SK-N-SH (cell line): ENCODE data around the gene C14orf132. TPM values are rescaled to one million over a fixed set of nuclear protein-coding genes. Genes with fewer than 3 reads are reported as not detected.

Source experiments
- CTCF ChIA-PET: fragments of 300-600, 350-600 bp; formaldehyde crosslinking; extraction: SDS; loops from one replicate; lab custom pipeline; 2021; lab: Yijun Ruan, JAX
- POLR2A ChIA-PET: fragments of 350-600 bp; sonication (Branson Sonifier 250); formaldehyde crosslinking; extraction: SDS; loops from one replicate; lab custom pipeline; 2020; ENCODE audit warnings: antibody characterized with exemption, inconsistent platforms; lab: Yijun Ruan, JAX
- DNase-seq: peaks from one replicate; pipeline ENCODE4 v3.0.0; 2012
- H2AFZ ChIP-seq: fragments of 200-600 bp; sonication (generic); 2 replicates; pipeline ENCODE4 v1.8.1; 2016; ENCODE audit warnings: antibody characterized with exemption, mild to moderate bottlenecking, low read depth
- H3F3A ChIP-seq: fragments of 200-600 bp; sonication (generic); replicated peaks from 2 replicates; pipeline ENCODE3; 2016; ENCODE audit warnings: antibody characterized with exemption, mild to moderate bottlenecking; ENCODE audit not compliant: insufficient read depth
- H3K27ac ChIP-seq, 2 experiments: fragments of 200-500 bp in 1 of 2; fragments of 200-600 bp in 1 of 2; sonication (Bioruptor generic) in 1 of 2; sonication (generic), shearing (Covaris generic) in 1 of 2; 2 replicates each; pipeline versions ENCODE4 v1.5.1 to v1.6.1; 2014 to 2016; ENCODE audit warnings: low read depth in 2 of 2, inconsistent platforms in 1 of 2, low read length in 1 of 2, mild to moderate bottlenecking in 1 of 2, mixed read lengths in 1 of 2
- H3K27me3 ChIP-seq: fragments of 200-600 bp; sonication (generic), shearing (Covaris generic); 2 replicates; pipeline ENCODE4 v1.6.1; 2016; ENCODE audit warnings: mixed run types; ENCODE audit not compliant: insufficient read depth
- H3K36me3 ChIP-seq, 2 experiments: fragments of 200-500 bp in 1 of 2; fragments of 200-600 bp in 1 of 2; sonication (Bioruptor generic) in 1 of 2; sonication (generic) in 1 of 2; replicated peaks in 1 of 2; 2 replicates each; pipeline versions ENCODE3 to v1.5.1; 2014 to 2016; ENCODE audit warnings: low read length in 1 of 2, mild to moderate bottlenecking in 1 of 2; ENCODE audit not compliant: insufficient read depth in 2 of 2, control insufficient read depth in 1 of 2
- H3K4me1 ChIP-seq, 2 experiments: fragments of 200-500 bp in 1 of 2; fragments of 200-600 bp in 1 of 2; sonication (Bioruptor generic) in 1 of 2; sonication (generic), shearing (Covaris generic) in 1 of 2; 2 replicates each; pipeline versions ENCODE4 v1.5.1 to v1.6.1; 2014 to 2016; ENCODE audit warnings: low read depth in 1 of 2, low read length in 1 of 2, mixed run types in 1 of 2; ENCODE audit not compliant: insufficient read depth in 2 of 2, control insufficient read depth in 1 of 2
- H3K4me2 ChIP-seq: fragments of 200-600 bp; sonication (generic), shearing (Covaris generic); 2 replicates; pipeline ENCODE4 v1.6.1; 2017; ENCODE audit warnings: mixed run types
- H3K4me3 ChIP-seq, 2 experiments: fragments of 200-500 bp in 1 of 2; fragments of 200-600 bp in 1 of 2; sonication (Bioruptor generic) in 1 of 2; sonication (generic), shearing (Covaris generic) in 1 of 2; 2 replicates each; pipeline versions ENCODE4 v1.5.1 to v1.8.1; 2014 to 2016; ENCODE audit warnings: low read depth in 2 of 2, inconsistent platforms in 1 of 2, low read length in 1 of 2, mild to moderate bottlenecking in 1 of 2, mixed read lengths in 1 of 2, moderate library complexity in 1 of 2
- H3K79me2 ChIP-seq: fragments of 200-600 bp; sonication (generic); 2 replicates; pipeline ENCODE4 v1.8.1; 2017; ENCODE audit warnings: mild to moderate bottlenecking; ENCODE audit not compliant: insufficient read depth
- H3K9ac ChIP-seq: fragments of 200-600 bp; sonication (generic); 2 replicates; pipeline ENCODE4 v1.6.1; 2017; ENCODE audit warnings: mixed run types
- H3K9me2 ChIP-seq: fragments of 200-600 bp; sonication (generic); 2 replicates; pipeline ENCODE4 v1.6.1; 2017; ENCODE audit warnings: mixed run types
- H3K9me3 ChIP-seq: fragments of 200-600 bp; sonication (generic); 2 replicates; pipeline ENCODE4 v1.6.1; 2017; ENCODE audit warnings: mixed run types, mild to moderate bottlenecking, moderate library complexity
- H4K20me1 ChIP-seq: fragments of 200-600 bp; sonication (generic); 2 replicates; pipeline ENCODE4 v1.6.1; 2017; ENCODE audit warnings: mild to moderate bottlenecking, mixed run types; ENCODE audit not compliant: insufficient read depth
- EP300 ChIP-seq, 2 experiments: IDR thresholded peaks; 2 replicates each; pipeline versions ENCODE4 v1.4.0 to v1.6.1; 2012; ENCODE audit warnings: borderline replicate concordance in 1 of 2, low read depth in 1 of 2, low read length in 1 of 2
- FOXJ3 ChIP-seq: sonication (generic); formaldehyde crosslinking; IDR thresholded peaks from 2 replicates; pipeline ENCODE4 v1.5.1; 2020; ENCODE audit warnings: mild to moderate bottlenecking, missing genetic modification reagents
- GABPA ChIP-seq: IDR thresholded peaks from 2 replicates; pipeline ENCODE4 v1.4.0; 2012; ENCODE audit warnings: low read depth, mild to moderate bottlenecking
- GATA2 ChIP-seq: sonication (generic); formaldehyde crosslinking; IDR thresholded peaks from 2 replicates; pipeline ENCODE4 v1.5.0; 2020; ENCODE audit warnings: mild to moderate bottlenecking, missing genetic modification reagents
- JUND ChIP-seq: IDR thresholded peaks from 2 replicates; pipeline ENCODE4 v1.4.0; 2012
- RCOR1 ChIP-seq: fragments of 150-350 bp; IDR thresholded peaks from 2 replicates; pipeline ENCODE4 v1.6.1; 2017; ENCODE audit warnings: antibody characterized with exemption, low read length
- YY1 ChIP-seq: IDR thresholded peaks from 2 replicates; pipeline ENCODE4 v1.4.0; 2012; ENCODE audit warnings: low read depth, mild to moderate bottlenecking
- WGBS: methylation state at CpG from one replicate; pipeline ENCODE4 v1.1.6; 2017; ENCODE audit warnings: low lambda C conversion rate; 5-methylcytosine and 5-hydroxymethylcytosine counted together
- polyA plus RNA-seq, 3 experiments: library from polyadenylated mRNA; depleted of rRNA; stranded (reverse); fragments of >200 nt; gene quantifications; 2 replicates each; pipeline ENCODE4 v1.2.3, GENCODE V29; 2012
- TF ChIP-seq, protein P1 (sequence below): IDR thresholded peaks from 2 replicates; pipeline ENCODE4 v1.4.0; 2012; ENCODE audit warnings: low read depth, borderline replicate concordance

Gene C14orf132
- polyA plus RNA-seq, 1 of the 3 experiments (the other 2 are of a cell fraction): 5.5 TPM

DNA sequence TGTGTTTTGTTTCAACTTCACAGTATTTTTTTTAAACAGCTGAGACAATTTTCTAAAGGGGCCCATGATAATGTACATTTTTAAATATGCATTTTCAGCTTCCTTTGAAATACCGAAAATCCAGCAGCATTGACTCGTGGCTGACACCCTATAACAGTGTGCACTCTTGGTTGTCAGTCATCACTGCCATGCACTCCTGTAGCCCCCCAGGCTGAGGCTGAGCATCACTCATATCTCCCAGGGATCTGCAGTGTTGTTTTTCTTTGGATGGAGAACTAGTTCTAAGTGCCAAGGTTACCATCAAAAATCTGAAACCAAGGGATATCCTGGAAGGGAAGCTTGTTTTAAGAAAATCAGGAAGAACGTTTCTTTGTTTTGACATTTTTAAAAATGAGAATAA is 81.2 kb downstream of the C14orf132 start:
- Histone ChIP-seq H3K9me3 (no peaks in the 10 kb centered on the region), H3K9ac (no peak overlapping the region), H3K4me1 (peaks cover 11 to 46% of the 10 kb centered on the region in 2 experiments; a peak in 3 of 4 replicates), H3F3A (no peaks in the 10 kb centered on the region), H3K27ac (peak overlapping the region in 1 of 2 experiments; percentile 70; a peak in 3 of 4 replicates), H3K4me3 (no peak overlapping the region), H3K9me2 (no peaks in the 10 kb centered on the region), H3K27me3 (no peaks in the 10 kb centered on the region), H3K4me2 (0 out of 2 replicates have a peak overlapping the region, but pooled peaks have one; percentile 33), H3K79me2 (no peaks in the 10 kb centered on the region), H2AFZ (peak overlapping the region; percentile 49; the same call in 1 of the 2 replicates), H3K36me3 (no peaks in the 10 kb centered on the region), H4K20me1 (no peaks in the 10 kb centered on the region)
- ChIA-PET POLR2A (interaction anchor here (0.9 to 2.2 kb wide), 4 partner anchors 17 to 88 kb away, joined by 3 to 7 read pairs (median 3); no protein-coding TSS in a partner anchor), CTCF (interaction anchor here (1.0 to 37.1 kb wide), 9 partner anchors 9 to 560 kb away, joined by 3 to 920 read pairs (median 5); no protein-coding TSS in a partner anchor)
- TF ChIP-seq FOXJ3 (CRISPR knock-in tag) (no peak), GATA2 (CRISPR knock-in tag) (0 out of 2 replicates have a peak, but pooled peaks have one; percentile 22)
- peak; percentile 33 for DNase-seq
- 65% methylated on average over 3 of the region's 3 CpGs for WGBS

DNA sequence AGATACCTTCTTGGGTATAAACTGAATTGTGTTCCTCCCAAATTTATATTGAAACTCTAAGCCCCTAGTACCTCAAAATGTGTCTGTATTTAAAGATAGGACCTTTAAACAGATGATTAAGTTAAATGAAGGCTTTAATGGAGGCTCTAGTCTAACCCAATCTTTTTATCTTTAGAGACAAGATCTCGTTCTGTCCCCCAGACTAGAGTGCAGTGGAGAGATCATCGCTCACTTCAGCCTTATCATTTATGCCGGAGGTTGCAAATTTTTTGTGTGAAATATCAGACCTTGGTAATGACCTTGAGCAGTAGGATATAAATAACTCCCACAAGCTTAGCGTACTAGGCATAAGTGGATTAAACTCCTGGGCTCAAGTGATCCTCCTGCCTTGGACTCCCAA is 81.8 kb downstream of the C14orf132 start:
- Histone ChIP-seq H3F3A (no peaks in the 10 kb centered on the region), H2AFZ (0 out of 2 replicates have a peak overlapping the region, but pooled peaks have one; percentile 18), H3K9me2 (no peaks in the 10 kb centered on the region), H3K9me3 (no peaks in the 10 kb centered on the region), H3K36me3 (no peaks in the 10 kb centered on the region), H3K27ac (peak overlapping the region in 1 of 2 experiments; percentile 70; a peak in 2 of 4 replicates), H3K79me2 (no peaks in the 10 kb centered on the region), H3K4me1 (peaks cover 11 to 49% of the 10 kb centered on the region in 2 experiments; a peak in 3 of 4 replicates), H3K27me3 (no peaks in the 10 kb centered on the region), H4K20me1 (no peaks in the 10 kb centered on the region), H3K4me3 (no peak overlapping the region), H3K4me2 (0 out of 2 replicates have a peak overlapping the region, but pooled peaks have one; percentile 33), H3K9ac (no peak overlapping the region)
- DNase-seq: no peak
- peak; percentile 57; the same call in 1 of the 2 replicates for TF ChIP-seq RCOR1
- TF ChIP-seq GATA2 (CRISPR knock-in tag): peak; percentile 69
- TF ChIP-seq YY1: no peak
- TF ChIP-seq EP300 (IDR thresholded peaks at IDR 0.05; ENCODE audit: borderline replicate concordance in 1 of 2, low read depth in 1 of 2, low read length in 1 of 2): peak in 1 of 2 experiments; percentile 71; a peak in 2 of 4 replicates
- TF ChIP-seq GABPA: no peak
- ChIA-PET POLR2A (interaction anchor here (1.1 kb wide), 1 partner anchor 89 kb away, joined by 3 read pairs; no protein-coding TSS in a partner anchor), CTCF (interaction anchor here (1.3 to 37.1 kb wide), 6 partner anchors 20 to 158 kb away, joined by 4 to 920 read pairs (median 5); no protein-coding TSS in a partner anchor)
- 75% methylated on average over 4 of the region's 4 CpGs for WGBS

DNA sequence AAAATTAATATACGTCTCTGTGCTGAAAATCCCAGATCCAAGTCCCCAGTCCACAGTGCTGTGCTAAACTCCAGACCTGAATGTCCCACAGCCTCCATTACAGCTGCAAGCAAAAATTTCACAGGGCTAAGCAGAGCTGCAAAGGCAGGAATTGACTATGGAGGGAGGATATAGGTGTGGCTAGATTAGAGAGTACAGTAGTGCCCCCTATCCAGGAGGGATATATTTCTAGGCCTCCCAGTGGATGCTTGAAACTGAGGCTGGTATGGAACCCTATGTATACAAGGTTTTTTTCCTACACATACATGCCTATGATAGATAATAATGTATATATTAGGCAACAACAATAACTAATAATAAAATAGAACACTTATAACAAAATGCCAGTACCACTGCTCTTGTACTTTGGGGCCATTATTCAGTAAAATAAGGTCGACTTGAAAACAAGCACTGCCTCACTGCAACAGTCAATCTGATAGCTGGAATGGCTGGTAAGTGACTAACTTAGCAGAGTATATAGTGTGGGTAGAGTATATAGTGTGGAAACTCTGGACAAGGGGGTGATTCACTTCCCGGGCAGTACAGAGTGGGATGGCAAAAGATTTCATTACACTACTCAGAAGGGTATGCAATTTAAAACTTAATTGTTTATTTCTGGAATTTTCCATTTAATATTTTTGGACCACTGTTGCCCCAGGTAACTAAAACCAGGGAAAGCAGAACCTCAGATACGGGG is 82.7 kb downstream of the C14orf132 start:
- no peaks in the 10 kb centered on the region for H3K27me3 ChIP-seq
- no peaks in the 10 kb centered on the region for H3K9me2 ChIP-seq
- POLR2A ChIA-PET: no interaction called here
- H3K4me2 ChIP-seq: no peak overlapping the region
- no peaks in the 10 kb centered on the region for H3K79me2 ChIP-seq
- H3K9me3 ChIP-seq: no peaks in the 10 kb centered on the region
- H2AFZ ChIP-seq: no peak overlapping the region
- no peaks in the 10 kb centered on the region for H3F3A ChIP-seq
- H3K9ac ChIP-seq: no peak overlapping the region
- DNase-seq: no peak
- H3K27ac ChIP-seq: peak overlapping the region in 1 of 2 experiments; percentile 26; a peak in 2 of 4 replicates
- no peaks in the 10 kb centered on the region for H4K20me1 ChIP-seq
- CTCF ChIA-PET: interaction anchor here (1.2 to 37.1 kb wide), 3 partner anchors 21 to 158 kb away, joined by 4 to 920 read pairs (median 5); no protein-coding TSS in a partner anchor
- H3K4me3 ChIP-seq: no peak overlapping the region
- WGBS: 62% methylated on average over 4 of the region's 4 CpGs
- H3K4me1 ChIP-seq: peaks cover 11 to 45% of the 10 kb centered on the region in 2 experiments; a peak in 3 of 4 replicates
- peak; percentile 17; the same call in 1 of the 2 replicates for TF ChIP-seq JUND
- TF ChIP-seq, protein P1, sequence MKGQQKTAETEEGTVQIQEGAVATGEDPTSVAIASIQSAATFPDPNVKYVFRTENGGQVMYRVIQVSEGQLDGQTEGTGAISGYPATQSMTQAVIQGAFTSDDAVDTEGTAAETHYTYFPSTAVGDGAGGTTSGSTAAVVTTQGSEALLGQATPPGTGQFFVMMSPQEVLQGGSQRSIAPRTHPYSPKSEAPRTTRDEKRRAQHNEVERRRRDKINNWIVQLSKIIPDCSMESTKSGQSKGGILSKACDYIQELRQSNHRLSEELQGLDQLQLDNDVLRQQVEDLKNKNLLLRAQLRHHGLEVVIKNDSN: no peak
- no peaks in the 10 kb centered on the region for H3K36me3 ChIP-seq
